ENCODE data around the gene ATG4C. TPM values are rescaled to one million over a fixed set of nuclear protein-coding genes. Genes with fewer than 3 reads are reported as not detected.

The ATG4C gene
- total and polyA plus RNA-seq, 2 donors from 2014 or later = 8.7 to 9.5 TPM

GRCh38 chr1:62744611-62745577, 39.0 kb upstream of the ATG4C start:
- Histone ChIP-seq H3K27ac (ENCODE audit: low read depth in 2 of 2, low read length in 2 of 2) (no peak overlapping the region), H3K27me3 (ENCODE audit: control insufficient read depth, insufficient read depth, low read length) (no peaks in the 10 kb centered on the region), H3K4me1 (ENCODE audit: control insufficient read depth in 2 of 3, insufficient read depth in 2 of 3, low read depth in 1 of 3, low read length in 3 of 3) (peaks cover 0 to 2% (median 0%) of the 10 kb centered on the region in 3 donors), H3K9ac (ENCODE audit: low read length in 3 of 3) (no peak overlapping the region), H3K36me3 (ENCODE audit: control insufficient read depth in 2 of 3, insufficient read depth in 3 of 3, low read length in 3 of 3) (no peaks in the 10 kb centered on the region), H3K9me3 (ENCODE audit: control insufficient read depth in 2 of 3, insufficient read depth in 1 of 3, low read length in 3 of 3) (peaks cover 0 to 3% (median 0%) of the 10 kb centered on the region in 3 donors), H3K4me3 (ENCODE audit: low read length in 3 of 3) (no peak overlapping the region)
- no peak for TF ChIP-seq CTCF (IDR thresholded peaks at IDR 0.05; ENCODE audit: borderline replicate concordance, extremely low read depth, insufficient read depth)
- FAIRE-seq = no peak
- DNase-seq = no peak
- intact Hi-C loops (cut with DNase I) = loop anchor here (5.0 kb wide), 1 partner anchor 218 kb away; no protein-coding TSS in a partner anchor

- Histone ChIP-seq H3K4me3 (ENCODE audit: low read length in 3 of 3) (peak overlapping the region in 2 of 3 donors; percentile 26 to 33), H3K9me3 (ENCODE audit: control insufficient read depth in 2 of 3, insufficient read depth in 1 of 3, low read length in 3 of 3) (peaks cover 0 to 3% (median 0%) of the 10 kb centered on the region in 3 donors), H3K27ac (ENCODE audit: low read depth in 2 of 2, low read length in 2 of 2) (no peak overlapping the region), H3K9ac (ENCODE audit: low read length in 3 of 3) (peak overlapping the region in 1 of 3 donors; percentile 39), H3K4me1 (ENCODE audit: control insufficient read depth in 2 of 3, insufficient read depth in 2 of 3, low read depth in 1 of 3, low read length in 3 of 3) (peaks cover 0 to 2% (median 0%) of the 10 kb centered on the region in 3 donors), H3K36me3 (ENCODE audit: control insufficient read depth in 2 of 3, insufficient read depth in 3 of 3, low read length in 3 of 3) (no peaks in the 10 kb centered on the region), H3K27me3 (ENCODE audit: control insufficient read depth, insufficient read depth, low read length) (no peaks in the 10 kb centered on the region)
- intact Hi-C loops (cut with DNase I) = loop anchor here (5.0 kb wide), 1 partner anchor 219 kb away; no protein-coding TSS in a partner anchor
- peak; percentile 54 for TF ChIP-seq CTCF (IDR thresholded peaks at IDR 0.05; ENCODE audit: borderline replicate concordance, extremely low read depth, insufficient read depth)
- peak; percentile 98 for FAIRE-seq
- DNase-seq = peak in 2 of 5 donors; percentile 60 to 78
These were observed 37.7 kb upstream of the ATG4C start for GRCh38 chr1:62746086-62746808.

- FAIRE-seq = no peak
- Histone ChIP-seq H3K27ac (ENCODE audit: low read depth in 2 of 2, low read length in 2 of 2) (no peak overlapping the region), H3K9me3 (ENCODE audit: control insufficient read depth in 2 of 3, insufficient read depth in 1 of 3, low read length in 3 of 3) (peaks cover 0 to 3% (median 0%) of the 10 kb centered on the region in 3 donors), H3K4me1 (ENCODE audit: control insufficient read depth in 2 of 3, insufficient read depth in 2 of 3, low read depth in 1 of 3, low read length in 3 of 3) (peaks cover 0 to 2% (median 0%) of the 10 kb centered on the region in 3 donors), H3K27me3 (ENCODE audit: control insufficient read depth, insufficient read depth, low read length) (no peaks in the 10 kb centered on the region), H3K36me3 (ENCODE audit: control insufficient read depth in 2 of 3, insufficient read depth in 3 of 3, low read length in 3 of 3) (no peaks in the 10 kb centered on the region), H3K4me3 (ENCODE audit: low read length in 3 of 3) (no peak overlapping the region), H3K9ac (ENCODE audit: low read length in 3 of 3) (no peak overlapping the region)
- intact Hi-C loops (cut with DNase I) = loop anchor here (5.0 kb wide), 1 partner anchor 219 kb away; no protein-coding TSS in a partner anchor
- TF ChIP-seq CTCF (IDR thresholded peaks at IDR 0.05; ENCODE audit: borderline replicate concordance, extremely low read depth, insufficient read depth) = no peak
- no peak for DNase-seq
These were observed 37.2 kb upstream of the ATG4C start for GRCh38 chr1:62746809-62747138.
